Glomerular visceral epithelial cell (primary cell): ENCODE data around the gene NTSR2.
"Not testable (repeated sequence)": the region's sequence is repeated elsewhere in the genome, so short reads cannot be mapped to it uniquely, and the experiment has no call there.

Experiments
- DNase-seq: peaks from one replicate; pipeline ENCODE4 v3.0.0-alpha.2; 2016; ENCODE audit errors: extremely low spot score

NTSR2 gene

GRCh38 chr2:11679486-11680181 is 9.6 kb upstream of the NTSR2 start:
- DNase-seq, result no peak

DNA sequence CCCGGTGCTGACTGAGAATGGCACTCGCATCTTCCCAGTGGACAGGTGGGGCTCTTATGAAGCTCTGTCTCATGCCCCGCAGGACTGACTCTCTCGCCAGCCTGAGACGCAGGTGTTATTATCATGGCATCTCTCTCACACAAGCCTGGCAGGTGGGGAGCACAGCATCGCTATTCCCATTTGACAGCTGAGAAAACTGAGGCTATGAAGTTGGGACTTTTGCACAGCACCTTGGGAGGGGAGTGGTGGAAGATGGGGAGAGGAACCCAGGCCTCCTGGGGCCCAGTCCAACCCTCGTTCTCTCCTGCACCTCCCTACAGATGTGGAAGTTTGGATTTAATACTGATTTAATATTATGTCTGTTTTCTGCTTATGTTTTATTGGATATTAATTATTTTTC is 9.0 kb upstream of the NTSR2 start:
- DNase-seq, result no peak

GRCh38 chr2:11678306-11678960 is 8.4 kb upstream of the NTSR2 start:
- no peak for DNase-seq

GRCh38 chr2:11677136-11678055 is 7.4 kb upstream of the NTSR2 start:
- DNase-seq, result no peak

DNA sequence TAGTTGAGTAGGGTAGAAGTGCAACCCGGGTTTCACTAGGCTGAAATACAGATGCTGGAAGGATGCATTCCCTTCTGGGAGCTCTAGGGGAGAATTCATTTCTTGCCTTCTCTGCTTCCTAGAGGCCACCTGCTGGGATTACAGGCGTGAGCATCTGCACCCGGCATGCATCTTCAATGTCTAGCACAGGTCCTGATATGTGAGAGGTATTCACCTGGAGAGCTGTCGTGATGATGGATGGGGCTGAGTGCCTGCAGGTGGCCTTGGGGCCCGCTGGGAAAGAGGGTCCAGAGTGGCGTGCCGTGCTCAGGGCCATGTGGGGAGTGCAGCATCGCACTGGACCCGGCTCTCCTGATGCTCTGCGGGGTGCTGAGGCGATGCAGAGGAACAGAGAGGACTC is 6.6 kb upstream of the NTSR2 start:
- DNase-seq, result no peak

GRCh38 chr2:11675423-11676112 is 5.6 kb upstream of the NTSR2 start:
- no peak for DNase-seq

DNA sequence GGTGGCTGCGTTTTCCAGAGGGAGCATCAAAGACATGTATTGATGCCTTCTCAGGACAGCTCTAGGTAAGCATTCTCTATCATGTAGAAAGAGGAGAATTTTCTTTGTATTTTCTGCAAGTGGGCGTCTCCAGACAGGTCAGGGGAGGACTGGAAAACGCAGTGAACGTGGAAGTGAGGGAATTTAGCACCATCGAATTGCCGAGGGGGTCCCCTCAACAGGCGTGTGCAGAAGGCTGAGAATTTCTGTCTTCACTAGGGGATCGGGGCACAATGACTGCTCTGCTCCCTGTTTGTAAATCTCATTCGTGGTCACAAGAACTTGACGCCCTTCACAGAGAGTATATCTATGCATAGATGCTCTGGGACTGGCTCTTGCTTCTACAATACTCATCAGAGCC is 5.0 kb upstream of the NTSR2 start:
- DNase-seq, result no peak

GRCh38 chr2:11672407-11672806 is 2.4 kb upstream of the NTSR2 start:
- no peak for DNase-seq

- no peak for DNase-seq
Observed at GRCh38 chr2:11667866-11668637, 1.9 kb downstream of the NTSR2 start.

DNA sequence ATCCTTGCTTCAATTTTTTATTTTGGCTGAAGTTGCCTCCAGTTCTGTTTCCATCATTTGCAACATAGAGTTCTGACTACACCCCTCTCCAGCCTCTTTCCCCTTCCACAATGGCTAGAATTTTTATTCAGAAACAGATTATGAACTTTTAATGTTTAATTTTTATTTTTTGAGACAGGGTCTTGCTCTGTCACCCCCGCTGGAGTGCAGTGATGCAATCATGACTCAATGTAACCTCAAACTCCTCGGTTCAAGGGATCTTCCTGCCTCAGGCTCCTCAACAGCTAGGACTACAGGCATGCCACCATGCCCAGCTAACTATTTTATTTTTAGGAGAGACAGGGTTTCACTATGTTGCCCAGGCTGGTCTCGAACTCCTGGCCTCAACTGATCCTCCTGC is 2.8 kb downstream of the NTSR2 start:
- DNase-seq, result no peak

DNA sequence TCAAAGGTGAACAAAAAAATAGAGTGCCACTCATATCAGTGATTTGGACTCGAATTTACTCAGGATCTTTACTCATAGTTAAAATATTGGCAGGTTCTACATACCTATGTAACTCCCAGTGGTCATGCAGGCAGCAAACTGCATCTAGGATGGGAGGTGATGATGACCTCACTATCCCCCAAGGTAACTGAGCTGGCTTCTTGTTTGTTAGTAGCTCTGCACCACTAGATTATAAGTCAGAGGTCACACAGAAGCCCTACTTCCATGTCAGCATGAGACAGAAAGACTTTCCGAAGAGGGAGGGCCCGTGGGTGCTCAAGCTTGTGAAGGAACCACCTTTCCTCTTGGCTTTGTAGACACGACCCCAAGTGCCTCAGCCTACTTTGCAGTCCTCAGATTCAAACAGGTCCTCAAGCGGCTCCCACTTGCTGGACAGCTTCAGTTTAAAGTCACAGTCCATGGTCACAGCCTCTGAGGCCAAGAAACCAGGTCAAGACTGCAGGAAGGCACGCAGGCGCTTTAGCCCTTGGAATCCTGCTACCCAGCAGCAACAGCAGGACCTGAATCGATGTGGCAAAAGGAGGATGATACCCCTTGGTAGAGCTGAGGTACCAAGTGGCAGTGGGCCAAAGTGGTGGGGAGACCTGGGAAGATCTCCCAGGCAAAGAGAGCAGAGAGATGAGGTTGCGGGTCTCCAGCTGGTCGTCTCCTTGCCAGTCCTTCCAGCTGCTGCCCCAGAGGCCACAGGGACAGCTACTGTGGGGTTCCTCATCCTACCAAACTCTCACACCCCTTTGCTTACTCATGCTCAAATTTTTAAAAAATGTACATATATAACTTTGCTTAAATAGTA is 4.3 kb downstream of the NTSR2 start:
- no peak for DNase-seq

DNA sequence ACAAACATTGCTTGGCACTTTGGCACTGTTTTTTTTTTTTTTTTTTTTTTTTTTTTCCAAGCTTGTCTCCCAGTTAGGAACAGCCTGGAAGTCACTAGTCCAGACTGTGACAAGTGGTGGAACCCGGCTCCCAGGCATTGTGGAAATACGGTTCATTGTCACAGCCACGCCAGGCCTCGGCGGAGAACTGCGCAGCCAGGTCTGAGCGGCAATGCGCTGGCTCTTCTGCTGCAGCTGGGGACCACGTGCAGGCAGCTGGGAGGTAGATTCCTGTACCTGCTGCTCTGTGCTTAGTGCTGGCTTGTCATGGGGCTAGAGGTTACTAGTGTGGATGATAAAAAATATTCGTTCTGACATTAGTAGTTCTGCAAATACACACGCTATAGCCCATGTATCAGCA is 5.0 kb downstream of the NTSR2 start:
- no peak for DNase-seq

- DNase-seq, result no peak
Observed at GRCh38 chr2:11663427-11663826, 6.6 kb downstream of the NTSR2 start.

GRCh38 chr2:11662882-11663281 is 7.1 kb downstream of the NTSR2 start:
- no peak for DNase-seq

DNA sequence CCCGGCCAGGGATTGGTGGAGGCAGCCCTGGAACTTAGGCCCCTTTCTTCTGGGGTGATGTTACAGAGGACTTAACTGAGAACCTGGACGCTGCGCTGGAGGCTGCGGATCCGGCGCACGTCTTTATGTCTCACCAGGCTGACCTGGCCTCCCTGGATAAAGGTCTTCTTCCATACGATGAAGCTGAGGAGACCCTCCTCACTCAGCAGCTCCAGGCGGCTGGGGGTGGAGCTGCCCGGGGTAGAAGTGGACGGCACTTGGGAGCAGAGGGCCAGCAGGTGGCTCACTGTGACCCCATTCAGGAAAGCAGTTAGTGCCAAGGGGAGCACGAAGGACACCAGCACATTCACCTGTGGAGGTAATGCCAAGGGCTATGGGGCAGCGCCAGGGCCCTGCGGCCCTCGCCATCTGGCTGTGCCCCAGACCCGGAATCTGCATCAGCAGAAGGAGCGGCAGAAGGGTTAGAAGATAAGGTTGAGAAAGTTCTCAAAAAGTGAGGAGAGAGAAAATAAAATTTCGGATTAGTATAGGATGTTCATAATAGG is 8.0 kb downstream of the NTSR2 start:
- no peak for DNase-seq

DNA sequence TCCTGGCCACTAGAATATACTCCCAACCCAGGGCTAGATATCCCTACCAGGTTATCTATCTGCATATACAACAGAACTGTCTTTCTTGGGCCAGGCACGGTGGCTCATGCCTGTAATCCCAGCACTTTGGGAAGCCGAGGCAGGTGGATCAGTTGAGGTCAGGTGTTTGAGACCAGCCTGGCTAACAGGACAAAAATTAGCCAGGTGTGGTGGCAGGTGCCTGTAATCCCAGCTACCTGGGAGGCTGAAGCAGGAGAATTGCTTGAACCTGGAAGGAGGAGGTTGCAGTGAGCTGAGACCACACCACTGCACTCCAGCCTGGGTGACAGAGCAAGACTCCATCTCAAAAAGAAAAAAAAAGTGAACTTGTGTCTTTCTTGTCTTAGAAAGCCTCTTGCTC is 9.6 kb downstream of the NTSR2 start:
- not testable (repeated sequence) for DNase-seq

DNA sequence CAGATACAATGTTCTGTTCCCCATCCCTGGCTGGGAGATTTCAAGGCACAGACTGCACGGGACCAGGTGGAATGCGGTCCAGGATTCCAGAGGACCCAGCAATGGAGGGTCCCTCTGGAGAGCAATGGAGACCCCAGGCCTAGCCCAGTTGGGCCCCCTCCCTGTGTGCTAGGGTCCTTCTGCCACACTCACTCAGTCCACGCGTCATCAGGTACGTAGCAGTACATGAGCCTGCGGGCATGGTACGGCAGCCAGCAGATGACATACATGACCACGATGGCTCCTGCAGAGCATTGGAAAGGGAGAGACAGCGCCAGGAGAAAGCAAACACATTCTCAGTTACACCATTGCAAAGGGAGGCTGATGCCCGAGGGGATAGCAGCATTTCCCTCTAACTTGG is 10.1 kb downstream of the NTSR2 start:
- DNase-seq, result no peak

DNA sequence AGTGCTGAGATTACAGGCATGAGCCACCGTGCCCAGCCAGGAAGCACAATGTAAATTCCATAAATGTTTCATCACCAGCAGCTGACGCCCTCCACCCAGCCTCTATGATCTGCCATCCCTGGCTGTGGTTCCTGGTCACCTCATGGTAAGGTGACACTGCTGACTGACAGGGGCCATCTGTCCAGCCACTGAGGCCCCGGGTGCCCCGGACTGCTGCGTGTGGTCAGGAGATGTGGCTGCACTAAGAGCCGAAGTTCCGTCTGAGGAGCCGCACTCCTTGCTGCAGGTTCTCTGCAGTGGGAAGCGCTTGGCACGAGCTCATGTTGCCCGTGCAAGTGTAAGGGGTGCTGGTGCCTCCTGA is 10.9 kb downstream of the NTSR2 start:
- DNase-seq, result no peak

DNA sequence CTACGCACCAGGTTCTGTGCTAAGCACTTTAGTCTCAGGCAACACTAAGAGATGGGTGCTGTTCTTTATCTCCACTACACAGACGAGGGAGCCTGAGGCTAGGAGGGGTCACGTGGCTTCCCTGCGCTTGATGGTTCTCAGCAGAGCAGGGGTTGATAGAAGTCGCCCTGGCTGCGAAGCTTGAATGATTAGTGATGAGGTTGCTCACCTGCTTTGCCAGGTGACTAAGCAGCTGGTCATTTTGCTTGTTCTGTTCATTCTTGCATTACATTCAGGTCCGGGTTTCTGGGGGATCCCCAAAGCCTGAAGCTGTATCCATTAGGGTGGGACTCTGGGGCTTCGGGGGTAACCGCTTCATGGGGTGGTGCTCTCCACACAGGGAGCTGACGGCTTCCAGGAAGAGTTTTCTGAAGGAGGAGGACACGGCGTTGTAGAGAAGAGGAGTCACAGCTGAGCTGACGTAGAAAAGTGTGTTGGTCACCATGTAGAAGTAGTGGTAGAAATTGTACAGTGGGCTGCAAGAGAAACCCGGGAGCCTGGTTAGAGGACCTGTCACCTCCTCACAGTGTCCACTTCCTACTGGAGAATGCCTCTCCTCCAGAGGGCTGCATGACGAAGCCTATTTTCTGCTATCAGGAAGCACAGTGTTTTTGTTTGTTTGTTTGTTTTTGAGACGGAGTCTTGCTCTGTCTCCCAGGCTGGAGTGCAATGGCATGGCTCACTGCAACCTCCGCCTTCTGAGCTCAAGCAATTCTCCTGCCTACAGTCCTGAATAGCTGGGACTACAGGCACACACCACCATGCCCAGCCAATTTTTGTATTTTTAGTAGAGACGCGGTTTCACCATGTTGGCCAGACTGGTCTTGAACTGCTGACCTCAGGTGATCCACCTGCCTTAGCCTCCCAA is 11.5 kb downstream of the NTSR2 start:
- DNase-seq, result no peak
